Activated B cell treated with CpG ODN at 0.5 μM for 24 hours (primary cell): Measurements from ENCODE around the gene CTR9. TPM values are rescaled to one million over a fixed set of nuclear protein-coding genes. Genes with fewer than 3 reads are reported as not detected.

Experiments used
- ATAC-seq: fragments of 200-7000 bp; cut with Tn5 transposase; one replicate; pipeline ENCODE4 v1.10.0; 2021; ENCODE audit warnings: low read depth, mild to moderate bottlenecking, moderate library complexity
- CTCF ChIA-PET: fragments of 350-600 bp; sonication (Branson Sonifier 250); formaldehyde crosslinking; loops from one replicate; lab custom pipeline; 2021; ENCODE audit warnings: antibody characterized with exemption; lab: Charles Lee
- POLR2A ChIA-PET: fragments of 350-600 bp; sonication (Branson Sonifier 250); formaldehyde crosslinking; loops from one replicate; lab custom pipeline; 2021; ENCODE audit warnings: antibody characterized with exemption; lab: Charles Lee
- DNase-seq: peaks from one replicate; pipeline ENCODE4 v3.0.0; 2022
- H3K27ac Mint-ChIP-seq: one replicate; pipeline ENCODE4 v1.8.0; 2020; ENCODE audit warnings: mixed read lengths
- H3K27me3 Mint-ChIP-seq: one replicate; pipeline ENCODE4 v1.8.0; 2021; ENCODE audit warnings: mixed read lengths
- H3K36me3 Mint-ChIP-seq: one replicate; pipeline ENCODE4 v1.8.0; 2021; ENCODE audit warnings: low read depth, mixed read lengths
- H3K4me1 Mint-ChIP-seq: one replicate; pipeline ENCODE4 v1.8.0; 2021; ENCODE audit warnings: mixed read lengths
- H3K4me3 Mint-ChIP-seq: one replicate; pipeline ENCODE4 v1.8.0; 2020; ENCODE audit warnings: mild to moderate bottlenecking, mixed read lengths
- H3K9me3 Mint-ChIP-seq: one replicate; pipeline ENCODE4 v1.8.0; 2020; ENCODE audit warnings: mixed read lengths
- CTCF ChIP-seq: fragments of 200-600 bp; IDR thresholded peaks from one replicate; pipeline ENCODE4 v1.8.0; 2022; ENCODE audit warnings: antibody characterized with exemption, mild to moderate bottlenecking
- intact Hi-C: fragments of 100-400 bp; cut with micrococcal nuclease; formaldehyde crosslinking; loops from one replicate; pipeline ENCODE4 v1.15.1; 2024
- total RNA-seq: library from RNA; stranded (reverse); gene quantifications from 2 replicates; pipeline ENCODE4 v1.2.3, GENCODE V29; 2022

Gene CTR9
- total RNA-seq, 1 donor from 2014 or later = 50.6 TPM

DNA sequence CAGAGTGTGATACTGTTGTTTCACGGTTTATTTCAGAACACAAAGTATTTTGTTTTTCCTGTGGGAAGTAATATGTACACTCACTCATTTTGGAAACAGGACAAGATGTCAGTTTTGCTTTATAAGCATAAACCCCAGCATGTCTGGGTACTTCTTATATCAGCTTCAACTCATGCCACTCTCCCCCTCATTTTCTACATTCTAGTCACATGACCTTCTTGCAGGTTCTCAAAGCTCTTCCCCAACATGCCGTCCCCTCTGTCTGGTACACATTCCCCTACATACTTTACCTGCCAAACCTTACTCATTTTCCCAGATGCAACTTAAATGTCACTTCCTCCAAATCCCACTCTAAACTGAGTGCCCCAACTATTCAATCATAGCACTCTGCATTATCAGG is 1.6 kb upstream of the CTR9 start:
- POLR2A ChIA-PET = no interaction called here
- TF ChIP-seq CTCF = no peak
- Mint-ChIP-seq H3K36me3 (peaks cover 27% of the 10 kb centered on the region), H3K27ac (no peak overlapping the region), H3K9me3 (no peaks in the 10 kb centered on the region), H3K27me3 (no peaks in the 10 kb centered on the region), H3K4me1 (peaks cover 23% of the 10 kb centered on the region), H3K4me3 (peak overlapping the region; percentile 24)
- CTCF ChIA-PET = no interaction called here
- DNase-seq (no peak), ATAC-seq (no peak)
- intact Hi-C loops = no loop called here

DNA sequence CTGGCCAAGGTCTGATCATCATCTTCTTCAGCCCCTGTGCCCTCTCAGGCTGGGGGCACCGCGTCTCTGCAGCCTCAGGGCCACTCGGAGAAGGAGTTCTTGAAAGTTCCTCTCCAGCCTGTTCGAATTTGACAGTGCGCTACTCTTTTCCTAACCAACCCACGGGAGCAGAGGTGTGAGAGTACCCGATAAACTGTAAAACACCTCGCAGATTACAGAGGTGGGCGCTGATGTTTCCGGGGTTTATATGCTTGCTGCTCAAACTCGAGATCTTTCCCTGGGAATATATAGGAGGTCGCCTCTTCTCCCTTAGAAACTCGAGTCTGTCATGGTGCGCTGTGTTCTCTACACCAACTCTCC is 515 bp downstream of the CTR9 start:
- Mint-ChIP-seq H3K36me3 (peaks cover 42% of the 10 kb centered on the region), H3K27me3 (no peaks in the 10 kb centered on the region), H3K4me1 (peaks cover 23% of the 10 kb centered on the region), H3K27ac (peak overlapping the region; percentile 89), H3K9me3 (no peaks in the 10 kb centered on the region), H3K4me3 (peak overlapping the region; percentile 95)
- intact Hi-C loops = loop anchor here (1.0 kb wide), 2 partner anchors 11 to 107 kb away; partner anchors contain the start of gene ZBED5
- no peak for DNase-seq
- POLR2A ChIA-PET = interaction anchor here (0.7 to 1.2 kb wide), 12 partner anchors 11 to 433 kb away, joined by 3 to 30 read pairs (median 3); partner anchors contain the start of genes AMPD3, EIF4G2 and ZBED5
- CTCF ChIA-PET = interaction anchor here (0.7 to 1.1 kb wide), 5 partner anchors 9 to 345 kb away, joined by 3 to 4 read pairs (median 3); partner anchors contain the start of genes EIF4G2 and RNF141
- ATAC-seq = peak; percentile 18
- no peak for TF ChIP-seq CTCF

GRCh38 chr11:10752061-10752460 is 1.0 kb downstream of the CTR9 start:
- DNase-seq (no peak), ATAC-seq (no peak)
- intact Hi-C loops = no loop called here
- peaks cover 42% of the 10 kb centered on the region for H3K36me3 Mint-ChIP-seq
- H3K4me1 Mint-ChIP-seq = peaks cover 23% of the 10 kb centered on the region
- CTCF ChIA-PET = interaction anchor here (1.5 kb wide), 1 partner anchor 19 kb away, joined by 5 read pairs; no protein-coding TSS in a partner anchor
- peak overlapping the region; percentile 89 for H3K27ac Mint-ChIP-seq
- POLR2A ChIA-PET = interaction anchor here (0.6 kb wide), 2 partner anchors 8 to 473 kb away, joined by 3 to 7 read pairs; no protein-coding TSS in a partner anchor
- no peaks in the 10 kb centered on the region for H3K9me3 Mint-ChIP-seq
- H3K4me3 Mint-ChIP-seq = peak overlapping the region; percentile 95
- TF ChIP-seq CTCF = no peak
- H3K27me3 Mint-ChIP-seq = no peaks in the 10 kb centered on the region

GRCh38 chr11:10752486-10752885 is 1.4 kb downstream of the CTR9 start:
- Mint-ChIP-seq H3K36me3 (peaks cover 42% of the 10 kb centered on the region), H3K27ac (no peak overlapping the region), H3K4me3 (peak overlapping the region; percentile 95), H3K27me3 (no peaks in the 10 kb centered on the region), H3K4me1 (peaks cover 23% of the 10 kb centered on the region), H3K9me3 (no peaks in the 10 kb centered on the region)
- ATAC-seq (no peak), DNase-seq (no peak)
- POLR2A ChIA-PET = interaction anchor here (0.6 kb wide), 2 partner anchors 8 to 473 kb away, joined by 3 to 7 read pairs; no protein-coding TSS in a partner anchor
- no peak for TF ChIP-seq CTCF
- intact Hi-C loops = no loop called here
- CTCF ChIA-PET = interaction anchor here (1.5 kb wide), 1 partner anchor 18 kb away, joined by 5 read pairs; no protein-coding TSS in a partner anchor

GRCh38 chr11:10758957-10759356 is 7.9 kb downstream of the CTR9 start:
- Mint-ChIP-seq H3K9me3 (no peaks in the 10 kb centered on the region), H3K4me1 (peaks cover 21% of the 10 kb centered on the region), H3K36me3 (peaks cover 40% of the 10 kb centered on the region), H3K27ac (no peak overlapping the region), H3K4me3 (no peak overlapping the region), H3K27me3 (no peaks in the 10 kb centered on the region)
- ATAC-seq (peak; percentile 49), DNase-seq (no peak)
- no peak for TF ChIP-seq CTCF
- ChIA-PET POLR2A (no interaction called here), CTCF (no interaction called here)
- intact Hi-C loops = no loop called here
